ENCODE data around the gene CCT4. TPM values are rescaled to one million over a fixed set of nuclear protein-coding genes. Genes with fewer than 3 reads are reported as not detected.
A peak's percentile ranks its signal among the peaks of the same experiment; 100 is the strongest.
"Not testable (repeated sequence)": the region's sequence is repeated elsewhere in the genome, so short reads cannot be mapped to it uniquely, and the experiment has no call there.

The CCT4 gene
- 117 TPM for total RNA-seq

GRCh38 chr2:61888267-61889055 lies at the start of gene CCT4:
Gene CCT4, minus strand, starts transcription at chr2:61888656. Its CDS starts 149 bp downstream, at chr2:61888507.
- DNase-seq: peak; percentile 94

GRCh38 chr2:61937886-61938285 lies 49.4 kb upstream of the CCT4 start:
- no peak for DNase-seq

- no peak for DNase-seq
Observed at GRCh38 chr2:61937098-61937497, 48.6 kb upstream of the CCT4 start.

- no peak for DNase-seq
Observed at GRCh38 chr2:61928826-61929461, 40.5 kb upstream of the CCT4 start.

GRCh38 chr2:61926531-61927477 lies 38.3 kb upstream of the CCT4 start:
- no peak for DNase-seq

GRCh38 chr2:61924895-61925663 lies 36.6 kb upstream of the CCT4 start:
- DNase-seq: no peak

- DNase-seq: no peak
Observed at GRCh38 chr2:61922714-61923113, 34.3 kb upstream of the CCT4 start.

GRCh38 chr2:61920548-61920947 lies 32.1 kb upstream of the CCT4 start:
- no peak for DNase-seq

- not testable (repeated sequence) for DNase-seq
Observed at GRCh38 chr2:61914794-61915193, 26.3 kb upstream of the CCT4 start.

GRCh38 chr2:61911510-61911909 lies 23.1 kb upstream of the CCT4 start:
- DNase-seq: no peak

GRCh38 chr2:61910603-61911002 lies 22.1 kb upstream of the CCT4 start:
- DNase-seq: no peak

GRCh38 chr2:61909116-61909515 lies 20.7 kb upstream of the CCT4 start:
- DNase-seq: no peak

- no peak for DNase-seq
Observed at GRCh38 chr2:61906186-61906470, 17.7 kb upstream of the CCT4 start.

- DNase-seq: peak; percentile 89
Observed at GRCh38 chr2:61905372-61906185, 17.1 kb upstream of the CCT4 start, which contains the start of gene COMMD1. Gene COMMD1, plus strand, starts transcription at chr2:61905674. Its CDS starts 5 bp downstream, at chr2:61905679.

GRCh38 chr2:61900281-61900680 lies 11.8 kb upstream of the CCT4 start:
- DNase-seq: no peak

- DNase-seq: peak; percentile 48
Observed at GRCh38 chr2:61898810-61899209, 10.4 kb upstream of the CCT4 start.

GRCh38 chr2:61887717-61888266 lies 664 bp downstream of the CCT4 start:
- DNase-seq: peak; percentile 50

GRCh38 chr2:61885896-61886603 lies 2.4 kb downstream of the CCT4 start:
- DNase-seq: no peak

- DNase-seq: no peak
Observed at GRCh38 chr2:61882850-61883249, 5.6 kb downstream of the CCT4 start.

- not testable (repeated sequence) for DNase-seq
Observed at GRCh38 chr2:61879351-61879750, 9.1 kb downstream of the CCT4 start.
